K562 (cell line): ENCODE results near the gene TSR3. TPM values are rescaled to one million over a fixed set of nuclear protein-coding genes. Genes with fewer than 3 reads are reported as not detected.

ENCODE experiments used
- ATAC-seq: fragments of 200-7000 bp; cut with Tn5 transposase; 3 replicates; pipeline ENCODE4 v1.9.1; 2020; ENCODE audit warnings: moderate library complexity
- BruUV-seq: library from RNA; stranded (reverse); fragments of 400-500 nt; replicated peaks from 2 replicates; lab custom pipeline; 2021; lab: Mats Ljungman, UMichigan
- CTCF ChIA-PET: fragments of 300-600 bp; formaldehyde crosslinking; extraction: SDS; loops from one replicate; lab custom pipeline; 2021; ENCODE audit warnings: low intra/inter-chr PET ratio; lab: Yijun Ruan, JAX
- POLR2A ChIA-PET: fragments of 300-600, 350-650 bp; sonication (Branson Sonifier 250); formaldehyde crosslinking; extraction: SDS; loops from one replicate; lab custom pipeline; 2021; ENCODE audit warnings: antibody characterized with exemption, inconsistent platforms; lab: Yijun Ruan, JAX
- DNase-seq, 4 experiments: peaks; one replicate each; pipeline versions ENCODE4 v3.0.0 to v3.0.0-alpha.2; 2011 to 2018; ENCODE audit warnings: low spot score in 3 of 4, mixed read lengths in 3 of 4; ENCODE audit errors: extremely low read depth in 1 of 4
- FAIRE-seq: peaks from 2 replicates; lab custom pipeline; 2011; peaks lifted over from hg19 to GRCh38; lab: Jason Lieb, UNC
- H2AFZ ChIP-seq: 2 replicates; pipeline ENCODE4 v1.6.0; 2011; ENCODE audit warnings: low read depth, low read length, control low read depth, inconsistent platforms
- H3K27ac ChIP-seq: fragments of 200-600 bp; 3 replicates; pipeline ENCODE4 v1.8.0; 2011; ENCODE audit warnings: low read depth, mild to moderate bottlenecking, control low read depth, inconsistent platforms, low read length, moderate library complexity, mixed read lengths; ENCODE audit errors: extremely low read depth
- H3K27me3 ChIP-seq, 2 experiments: fragments of 300-600 bp in 1 of 2; 2 replicates in 1 of 2; 3 replicates in 1 of 2; pipeline versions ENCODE4 v1.6.0 to v1.8.0; 2011; ENCODE audit warnings: inconsistent platforms in 2 of 2, low read length in 2 of 2, mild to moderate bottlenecking in 1 of 2, mixed read lengths in 1 of 2, moderate library complexity in 1 of 2; ENCODE audit not compliant: control insufficient read depth in 2 of 2, insufficient read depth in 2 of 2
- H3K36me3 ChIP-seq: fragments of 300-600 bp; 3 replicates; pipeline ENCODE4 v1.8.0; 2011; ENCODE audit warnings: mild to moderate bottlenecking, low read length, inconsistent platforms; ENCODE audit not compliant: control insufficient read depth, insufficient read depth
- H3K4me1 ChIP-seq, 2 experiments: fragments of 200-600 bp in 1 of 2; replicated peaks in 1 of 2; 2 replicates in 1 of 2; 3 replicates in 1 of 2; pipeline versions ENCODE4 v1.5.1 to v1.8.0; 2011; ENCODE audit warnings: inconsistent platforms in 2 of 2, low read length in 2 of 2, mild to moderate bottlenecking in 1 of 2, mixed read lengths in 1 of 2, moderate library complexity in 1 of 2; ENCODE audit not compliant: control insufficient read depth in 2 of 2, insufficient read depth in 2 of 2
- H3K4me2 ChIP-seq: 2 replicates; pipeline ENCODE4 v1.6.1; 2011; ENCODE audit warnings: low read length, control low read depth, inconsistent platforms, mixed read lengths; ENCODE audit not compliant: insufficient read depth
- H3K4me3 ChIP-seq: fragments of 200-600 bp; sonication (generic), shearing (Covaris generic); 2 replicates; pipeline ENCODE4 v1.5.1; 2016; ENCODE audit warnings: control low read depth, inconsistent platforms
- H3K79me2 ChIP-seq: fragments of 200-600 bp; 3 replicates; pipeline ENCODE4 v1.8.0; 2011; ENCODE audit warnings: low read length, inconsistent platforms; ENCODE audit not compliant: control insufficient read depth, insufficient read depth
- H3K9ac ChIP-seq, 2 experiments: 2 replicates each; pipeline versions ENCODE4 v1.6.0 to v1.6.1; 2011; ENCODE audit warnings: low read depth in 2 of 2, low read length in 2 of 2, control low read depth in 1 of 2, inconsistent platforms in 1 of 2, mild to moderate bottlenecking in 1 of 2, mixed read lengths in 1 of 2; ENCODE audit not compliant: insufficient read depth in 1 of 2
- H3K9me1 ChIP-seq: one replicate; pipeline ENCODE4 v1.6.0; 2011; ENCODE audit warnings: inconsistent platforms, mild to moderate bottlenecking, low read length, moderate library complexity; ENCODE audit not compliant: control insufficient read depth, insufficient read depth
- H3K9me3 ChIP-seq: replicated peaks from 2 replicates; pipeline ENCODE4 v1.5.1; 2011; ENCODE audit warnings: low read depth, low read length, inconsistent platforms; ENCODE audit not compliant: control insufficient read depth, insufficient read depth
- H4K20me1 ChIP-seq: replicated peaks from 2 replicates; pipeline ENCODE4 v1.6.1; 2011; ENCODE audit warnings: low read length, inconsistent platforms, mixed read lengths; ENCODE audit not compliant: control insufficient read depth, insufficient read depth
- CREM ChIP-seq: IDR thresholded peaks from 2 replicates; pipeline ENCODE4 v1.6.1; 2014; ENCODE audit warnings: antibody characterized with exemption, low read depth
- CTCF ChIP-seq, 3 experiments: IDR thresholded peaks in 2 of 3; conservative IDR thresholded peaks in 1 of 3; 2 replicates each; pipeline ENCODE4 v1.5.1; 2011 to 2012; ENCODE audit warnings: low read length in 3 of 3, mild to moderate bottlenecking in 3 of 3, control low read depth in 2 of 3, improper control_type of control experiment in 1 of 3, inconsistent platforms in 1 of 3, low read depth in 1 of 3, mixed read lengths in 1 of 3, moderate library complexity in 1 of 3; ENCODE audit not compliant: insufficient read depth in 2 of 3
- GABPB2 ChIP-seq: fragments of 250-450 bp; sonication (Bioruptor Pico); conservative IDR thresholded peaks from 2 replicates; pipeline ENCODE4 v1.5.1; 2021; ENCODE audit warnings: mild to moderate bottlenecking
- ILF3 ChIP-seq: fragments of 450-650 bp; IDR thresholded peaks from 2 replicates; pipeline ENCODE4 v1.6.1; 2018; ENCODE audit warnings: antibody characterized with exemption, mild to moderate bottlenecking, moderate library complexity, borderline replicate concordance
- JUND ChIP-seq, 2 experiments: IDR thresholded peaks; 2 replicates in 1 of 2; 3 replicates in 1 of 2; pipeline ENCODE4 v1.6.1; 2011; ENCODE audit warnings: borderline replicate concordance in 2 of 2, low read depth in 2 of 2, low read length in 2 of 2, improper control_type of control experiment in 1 of 2, missing biosample characterization in 1 of 2, missing genetic modification characterization in 1 of 2, missing genetic modification reagents in 1 of 2
- NFIC ChIP-seq: fragments of 450-650 bp; IDR thresholded peaks from 2 replicates; pipeline ENCODE4 v1.6.1; 2017; ENCODE audit warnings: mild to moderate bottlenecking, inconsistent platforms
- RAD21 ChIP-seq, 2 experiments: fragments of 250-450 bp in 1 of 2; fragments of 450-650 bp in 1 of 2; sonication (Bioruptor Pico) in 1 of 2; formaldehyde crosslinking in 1 of 2; IDR thresholded peaks in 1 of 2; conservative IDR thresholded peaks in 1 of 2; 2 replicates each; pipeline versions ENCODE4 v1.4.0 to v1.8.0; 2020 to 2022; ENCODE audit warnings: mild to moderate bottlenecking in 2 of 2, moderate library complexity in 1 of 2
- RB1 ChIP-seq: fragments of 450-650 bp; IDR thresholded peaks from 2 replicates; pipeline ENCODE4 v1.6.1; 2017; ENCODE audit warnings: low read depth, mild to moderate bottlenecking
- RBM22 ChIP-seq: fragments of 200-400 bp; formaldehyde crosslinking; IDR thresholded peaks from 2 replicates; pipeline ENCODE4 v1.6.1; 2018; ENCODE audit warnings: low read length, low read depth; ENCODE audit not compliant: poor library complexity, severe bottlenecking
- TFAP4 ChIP-seq: sonication (generic); formaldehyde crosslinking; IDR thresholded peaks from 2 replicates; pipeline ENCODE4 v1.8.0; 2022; ENCODE audit warnings: missing genetic modification reagents, mild to moderate bottlenecking, moderate library complexity, borderline replicate concordance
- ZBTB1 ChIP-seq: sonication (generic); formaldehyde crosslinking; IDR thresholded peaks from 2 replicates; pipeline ENCODE4 v1.8.1; 2023; ENCODE audit warnings: missing genetic modification reagents, low read depth, mild to moderate bottlenecking, borderline replicate concordance
- ZBTB33 ChIP-seq: sonication (generic); formaldehyde crosslinking; IDR thresholded peaks from 2 replicates; pipeline ENCODE4 v1.8.1; 2023; ENCODE audit warnings: mild to moderate bottlenecking, missing genetic modification reagents
- ZNF277 ChIP-seq: fragments of 250-450 bp; sonication (Bioruptor Pico); IDR thresholded peaks from 2 replicates; pipeline ENCODE4 v1.8.0; 2022; ENCODE audit warnings: inconsistent platforms, mild to moderate bottlenecking, moderate library complexity, borderline replicate concordance
- WGBS: fragments of 100-300 bp; shearing (Covaris generic); methylation state at CpG from one replicate; pipeline ENCODE4 v1.1.6; 2016; ENCODE audit warnings: low coverage, mixed read lengths; ENCODE audit not compliant: insufficient coverage; ENCODE audit errors: missing lambda C conversion rate; 5-methylcytosine and 5-hydroxymethylcytosine counted together
- in situ Hi-C: fragments of 300-500 bp; cut with MboI; formaldehyde crosslinking; loops from 4 replicates; pipeline ENCODE4 v1.15.0; 2018; ENCODE audit warnings: inconsistent platforms, mixed read lengths
- intact Hi-C: fragments of 100-400 bp; cut with micrococcal nuclease; formaldehyde crosslinking; loops from 2 replicates; pipeline ENCODE4 v1.14.2; 2022
- polyA plus RNA-seq, 8 experiments: library from polyadenylated mRNA; depleted of rRNA in 4 of 8; stranded (reverse) in 5 of 8; unstranded in 3 of 8; fragments of >200 nt; fragmentation: Nextera tagmentation in 2 of 8; fragmentation: Illumina TruSeq in 1 of 8; extraction: Ambion mirVana in 2 of 8; extraction: Trizol in 1 of 8; gene quantifications; 2 replicates each; pipeline versions ENCODE4 v1.2.1 to v1.2.3, GENCODE V29; 2011 to 2014; ENCODE audit warnings: inconsistent platforms in 1 of 8, missing spikeins in 1 of 8
- total RNA-seq, 7 experiments: library from RNA; depleted of rRNA in 6 of 7; stranded (reverse); fragments of >200 nt in 6 of 7; fragmentation: Illumina TruSeq in 2 of 7; extraction: Trizol in 2 of 7; gene quantifications; 2 replicates each; pipeline versions ENCODE4 v1.2.1 to v1.2.3, GENCODE V29; 2011 to 2021; ENCODE audit warnings: low replicate concordance in 1 of 7

TSR3 gene
- total and polyA plus RNA-seq, 9 of the 15 experiments (the other 6 are each of a cell fraction or from before 2014, with no cell fraction given) = 1.5 to 74.8 (median 16.5) TPM

GRCh38 chr16:1363501-1364041 lies 11.9 kb upstream of the TSR3 start:
- Histone ChIP-seq H3K4me1 (peaks cover 0 to 48% of the 10 kb centered on the region in 2 experiments; a peak in 2 of 5 replicates), H4K20me1 (0 out of 2 replicates have a peak, but pooled peaks cover 12% of the 10 kb centered on the region), H3K27me3 (no peaks in the 10 kb centered on the region), H3K9me1 (no peaks in the 10 kb centered on the region), H3K27ac (no peak overlapping the region), H3K4me3 (no peak overlapping the region), H3K9ac (no peak overlapping the region; a peak in 1 of 4 replicates), H3K79me2 (peaks cover 14% of the 10 kb centered on the region), H3K9me3 (no peaks in the 10 kb centered on the region), H3K4me2 (no peak overlapping the region), H3K36me3 (peaks cover 78% of the 10 kb centered on the region; the same call in 2 of the 3 replicates), H2AFZ (no peak overlapping the region)
- intact Hi-C loops (loop anchor here (1.0 kb wide), 1 partner anchor 50 kb away; no protein-coding TSS in a partner anchor), in situ Hi-C loops (no loop called here)
- WGBS = 28% methylated on average over 13 of the region's 18 CpGs
- POLR2A ChIA-PET = interaction anchor here (0.7 to 8.1 kb wide), 5 partner anchors 8 to 73 kb away, joined by 3 to 73 read pairs (median 3); no protein-coding TSS in a partner anchor
- TSS peak; percentile 46 for BruUV-seq
- ATAC-seq (peak; percentile 99), FAIRE-seq (peak; percentile 85), DNase-seq (peak; percentile 71 to 83 (median 77))
- CTCF ChIA-PET = no interaction called here
- TF ChIP-seq RAD21 (CRISPR knock-in tag; conservative IDR thresholded peaks at IDR 0.05 in 1 of 2, IDR thresholded peaks at IDR 0.05 in 1 of 2) (peak; percentile 64 to 81), CREM (peak; percentile 72), ZBTB1 (no peak), RB1 (peak; percentile 89), NFIC (peak; percentile 28; the same call in 1 of the 2 replicates), GABPB2 (0 out of 2 replicates have a peak, but pooled peaks have one; percentile 45), JUND (IDR thresholded peaks at IDR 0.05; ENCODE audit: borderline replicate concordance, low read depth, low read length) (0 out of 2 replicates have a peak, but pooled peaks have one; percentile 27), JUND (tag; IDR thresholded peaks at IDR 0.05; ENCODE audit: borderline replicate concordance, low read depth, low read length) (no peak), RBM22 (peak; percentile 53), ILF3 (no peak), TFAP4 (no peak; the same call in 1 of the 2 replicates), CTCF (IDR thresholded peaks at IDR 0.05 in 2 of 3, conservative IDR thresholded peaks at IDR 0.05 in 1 of 3; ENCODE audit: insufficient read depth in 2 of 3, low read depth in 1 of 3, low read length in 3 of 3) (peak; percentile 79 to 94 (median 91)), ZBTB33 (CRISPR knock-in tag) (peak; percentile 90), ZNF277 (CRISPR knock-in tag) (no peak)
